GM12878 (cell line): ENCODE results near the gene SLC6A3.

Experiments used
- CBX5 ChIP-seq: sonication (generic); IDR thresholded peaks from 2 replicates; pipeline ENCODE4 v1.6.1; 2016; ENCODE audit warnings: low read depth, moderate library complexity, mild to moderate bottlenecking, inconsistent platforms
- CHD2 ChIP-seq: IDR thresholded peaks from 2 replicates; pipeline ENCODE4 v1.6.1; 2011; ENCODE audit warnings: low read depth, low read length, improper control_type of control experiment, borderline replicate concordance
- EZH2 ChIP-seq: IDR thresholded peaks from 2 replicates; pipeline ENCODE4 v1.6.1; 2012; ENCODE audit warnings: low read depth, mild to moderate bottlenecking, control low read depth, inconsistent platforms, low read length, borderline replicate concordance; ENCODE audit not compliant: control insufficient read depth
- MXI1 ChIP-seq: fragments of 150-350 bp; IDR thresholded peaks from 2 replicates; pipeline ENCODE4 v1.6.1; 2011; ENCODE audit warnings: low read depth, mild to moderate bottlenecking, inconsistent platforms, low read length, improper control_type of control experiment
- NBN ChIP-seq: fragments of 450-650 bp; IDR thresholded peaks from 2 replicates; pipeline ENCODE4 v1.6.1; 2016
- PAX5 ChIP-seq: IDR thresholded peaks from 2 replicates; pipeline ENCODE4 v1.6.1; 2011; ENCODE audit warnings: low read depth, low read length, borderline replicate concordance
- POLR2AphosphoS2 ChIP-seq: IDR thresholded peaks from 2 replicates; pipeline ENCODE4 v1.6.1; 2011; ENCODE audit warnings: low read depth, mild to moderate bottlenecking, low read length, improper control_type of control experiment, moderate library complexity
- SIN3A ChIP-seq: IDR thresholded peaks from 2 replicates; pipeline ENCODE4 v1.6.1; 2012; ENCODE audit warnings: low read depth, low read length, improper control_type of control experiment
- SMC3 ChIP-seq: IDR thresholded peaks from 2 replicates; pipeline ENCODE4 v1.6.1; 2011; ENCODE audit warnings: low read length, improper control_type of control experiment, borderline replicate concordance
- ZNF24 ChIP-seq: fragments of 450-650 bp; IDR thresholded peaks from 2 replicates; pipeline ENCODE4 v1.6.1; 2017; ENCODE audit warnings: antibody characterized with exemption, mild to moderate bottlenecking
- TF ChIP-seq, protein P1 (sequence below): IDR thresholded peaks from 2 replicates; pipeline ENCODE4 v1.6.1; 2011; ENCODE audit warnings: low read depth, low read length, improper control_type of control experiment, borderline replicate concordance
- TF ChIP-seq, protein P2 (sequence below): fragments of 450-650 bp; IDR thresholded peaks from 2 replicates; pipeline ENCODE4 v1.6.1; 2018; ENCODE audit warnings: borderline replicate concordance, mild to moderate bottlenecking; ENCODE audit not compliant: partially characterized antibody
- TF ChIP-seq, protein P3 (sequence below), 3 experiments: IDR thresholded peaks in 2 of 3; conservative IDR thresholded peaks in 1 of 3; 2 replicates each; pipeline ENCODE4 v1.5.1; 2011; ENCODE audit warnings: low read depth in 3 of 3, low read length in 3 of 3, mild to moderate bottlenecking in 3 of 3, control low read depth in 2 of 3, moderate library complexity in 2 of 3, inconsistent platforms in 1 of 3, mixed read lengths in 1 of 3; ENCODE audit not compliant: control insufficient read depth in 2 of 3, insufficient read depth in 1 of 3; ENCODE audit errors: extremely low read depth in 1 of 3

DNA sequence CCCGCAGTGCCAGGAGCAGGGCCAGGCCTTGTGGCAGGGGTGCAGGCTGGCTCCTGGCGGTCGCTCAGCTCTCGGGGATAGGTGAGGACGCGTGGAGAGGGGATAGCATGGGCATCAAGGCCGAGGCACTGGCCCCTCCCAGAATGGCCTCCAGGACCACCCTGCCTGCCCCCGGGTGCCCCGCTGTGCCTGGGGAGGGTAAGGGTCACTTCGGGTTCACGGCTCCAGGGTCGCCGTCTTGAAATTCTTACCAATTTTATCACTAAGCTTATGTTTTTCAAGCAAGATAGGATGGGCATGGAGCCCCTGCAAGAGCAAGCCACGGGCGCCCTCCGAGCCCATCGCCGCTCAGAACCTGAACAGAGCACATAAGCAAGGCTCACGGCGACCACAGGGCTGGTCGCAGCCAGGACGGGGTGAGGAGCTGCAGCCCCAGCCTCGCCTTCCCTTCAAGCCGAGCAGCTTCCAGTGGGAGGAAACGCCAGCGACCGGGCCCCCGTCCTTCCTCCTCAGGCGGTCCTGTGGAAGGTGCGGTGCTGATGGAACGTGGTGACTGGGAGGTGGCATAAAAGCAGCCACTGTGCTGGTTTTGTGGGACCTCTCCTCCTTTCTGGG lies 86.1 kb downstream of the SLC6A3 start:
- TF ChIP-seq, protein P1, sequence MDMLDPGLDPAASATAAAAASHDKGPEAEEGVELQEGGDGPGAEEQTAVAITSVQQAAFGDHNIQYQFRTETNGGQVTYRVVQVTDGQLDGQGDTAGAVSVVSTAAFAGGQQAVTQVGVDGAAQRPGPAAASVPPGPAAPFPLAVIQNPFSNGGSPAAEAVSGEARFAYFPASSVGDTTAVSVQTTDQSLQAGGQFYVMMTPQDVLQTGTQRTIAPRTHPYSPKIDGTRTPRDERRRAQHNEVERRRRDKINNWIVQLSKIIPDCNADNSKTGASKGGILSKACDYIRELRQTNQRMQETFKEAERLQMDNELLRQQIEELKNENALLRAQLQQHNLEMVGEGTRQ = no peak
- TF ChIP-seq CHD2 (no peak), CBX5 (no peak), MXI1 (no peak), SIN3A (no peak), PAX5 (no peak), EZH2 (no peak), ZNF24 (no peak), SMC3 (no peak), NBN (no peak), POLR2AphosphoS2 (no peak)
- TF ChIP-seq, protein P2, sequence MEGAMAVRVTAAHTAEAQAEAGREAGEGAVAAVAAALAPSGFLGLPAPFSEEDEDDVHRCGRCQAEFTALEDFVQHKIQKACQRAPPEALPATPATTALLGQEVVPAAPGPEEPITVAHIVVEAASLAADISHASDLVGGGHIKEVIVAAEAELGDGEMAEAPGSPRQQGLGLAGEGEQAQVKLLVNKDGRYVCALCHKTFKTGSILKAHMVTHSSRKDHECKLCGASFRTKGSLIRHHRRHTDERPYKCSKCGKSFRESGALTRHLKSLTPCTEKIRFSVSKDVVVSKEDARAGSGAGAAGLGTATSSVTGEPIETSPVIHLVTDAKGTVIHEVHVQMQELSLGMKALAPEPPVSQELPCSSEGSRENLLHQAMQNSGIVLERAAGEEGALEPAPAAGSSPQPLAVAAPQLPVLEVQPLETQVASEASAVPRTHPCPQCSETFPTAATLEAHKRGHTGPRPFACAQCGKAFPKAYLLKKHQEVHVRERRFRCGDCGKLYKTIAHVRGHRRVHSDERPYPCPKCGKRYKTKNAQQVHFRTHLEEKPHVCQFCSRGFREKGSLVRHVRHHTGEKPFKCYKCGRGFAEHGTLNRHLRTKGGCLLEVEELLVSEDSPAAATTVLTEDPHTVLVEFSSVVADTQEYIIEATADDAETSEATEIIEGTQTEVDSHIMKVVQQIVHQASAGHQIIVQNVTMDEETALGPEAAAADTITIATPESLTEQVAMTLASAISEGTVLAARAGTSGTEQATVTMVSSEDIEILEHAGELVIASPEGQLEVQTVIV = no peak
- TF ChIP-seq, protein P3, sequence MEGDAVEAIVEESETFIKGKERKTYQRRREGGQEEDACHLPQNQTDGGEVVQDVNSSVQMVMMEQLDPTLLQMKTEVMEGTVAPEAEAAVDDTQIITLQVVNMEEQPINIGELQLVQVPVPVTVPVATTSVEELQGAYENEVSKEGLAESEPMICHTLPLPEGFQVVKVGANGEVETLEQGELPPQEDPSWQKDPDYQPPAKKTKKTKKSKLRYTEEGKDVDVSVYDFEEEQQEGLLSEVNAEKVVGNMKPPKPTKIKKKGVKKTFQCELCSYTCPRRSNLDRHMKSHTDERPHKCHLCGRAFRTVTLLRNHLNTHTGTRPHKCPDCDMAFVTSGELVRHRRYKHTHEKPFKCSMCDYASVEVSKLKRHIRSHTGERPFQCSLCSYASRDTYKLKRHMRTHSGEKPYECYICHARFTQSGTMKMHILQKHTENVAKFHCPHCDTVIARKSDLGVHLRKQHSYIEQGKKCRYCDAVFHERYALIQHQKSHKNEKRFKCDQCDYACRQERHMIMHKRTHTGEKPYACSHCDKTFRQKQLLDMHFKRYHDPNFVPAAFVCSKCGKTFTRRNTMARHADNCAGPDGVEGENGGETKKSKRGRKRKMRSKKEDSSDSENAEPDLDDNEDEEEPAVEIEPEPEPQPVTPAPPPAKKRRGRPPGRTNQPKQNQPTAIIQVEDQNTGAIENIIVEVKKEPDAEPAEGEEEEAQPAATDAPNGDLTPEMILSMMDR (IDR thresholded peaks at IDR 0.05 in 2 of 3, conservative IDR thresholded peaks at IDR 0.05 in 1 of 3; ENCODE audit: control insufficient read depth in 2 of 3, extremely low read depth in 1 of 3, insufficient read depth in 1 of 3, low read depth in 3 of 3, low read length in 3 of 3) = no peak
